ENCODE data around the gene LRRC39.

GRCh38 chr1:100219457-100219856 is 41.4 kb upstream of the LRRC39 start:
- TF ChIP-seq CTCF (IDR thresholded peaks at IDR 0.05) (no peak), POLR2AphosphoS5 (IDR thresholded peaks at IDR 0.05) (no peak)

Measured in breast epithelium (tissue), 3 donors.